ENCODE data around the gene DCAF5. TPM values are rescaled to one million over a fixed set of nuclear protein-coding genes. Genes with fewer than 3 reads are reported as not detected.

Gene DCAF5
- total and polyA plus RNA-seq, 2 of the 13 experiments (the other 11 are each of a cell fraction or from before 2014, with no cell fraction given), result 13.4 to 31.6 TPM

GRCh38 chr14:69049675-69050074, 103.2 kb downstream of the DCAF5 start:
- TF ChIP-seq CEBPG (CRISPR knock-in tag; IDR thresholded peaks at IDR 0.05) (0 out of 2 replicates have a peak, but pooled peaks have one; percentile 5), CEBPB (IDR thresholded peaks at IDR 0.05; ENCODE audit: borderline replicate concordance, low read depth, low read length) (peak; percentile 16; the same call in 1 of the 2 replicates), ZNF274 (CRISPR knock-in tag; IDR thresholded peaks at IDR 0.05) (no peak)
- FAIRE-seq (no peak), ATAC-seq (no peak; the same call in 2 of the 3 replicates), DNase-seq (ENCODE audit: low spot score) (peak; percentile 29)
- Histone ChIP-seq H3K36me3 (replicated peaks in 1 of 2; ENCODE audit: control insufficient read depth in 1 of 2, insufficient read depth in 2 of 2, low read length in 2 of 2) (peaks cover 6 to 21% of the 10 kb centered on the region in 2 experiments; a peak in 4 of 5 replicates), H3K9me3 (ENCODE audit: low read length) (no peaks in the 10 kb centered on the region), H2AFZ (ENCODE audit: low read length) (no peak overlapping the region), H3K4me2 (ENCODE audit: low read depth, low read length) (no peak overlapping the region), H3K27ac (ENCODE audit: extremely low read length, insufficient read depth, low read length) (no peak overlapping the region), H3K4me3 (replicated peaks in 1 of 3; ENCODE audit: insufficient read depth in 1 of 3, low read depth in 2 of 3, low read length in 3 of 3) (no peak overlapping the region), H3K27me3 (ENCODE audit: control insufficient read depth in 1 of 2, insufficient read depth in 2 of 2, low read length in 2 of 2) (0 out of 5 replicates have a peak, but pooled peaks cover 0 to 4% of the 10 kb centered on the region in 2 experiments), H3K9ac (ENCODE audit: insufficient read depth, low read depth, low read length) (no peak overlapping the region), H4K20me1 (ENCODE audit: insufficient read depth, low read length) (no peaks in the 10 kb centered on the region), H3K4me1 (ENCODE audit: insufficient read depth, low read length) (peaks cover 23% of the 10 kb centered on the region), H3K79me2 (ENCODE audit: insufficient read depth, low read length) (no peaks in the 10 kb centered on the region)
- in situ Hi-C loops (cut with HindIII; ENCODE audit: extremely low pct_ligation_motif_present, low pct_unique_long_range_greater_than_20kb) (no loop called here), intact Hi-C loops (cut with micrococcal nuclease; ENCODE audit: unreplicated experiment) (no loop called here)
- POLR2A ChIA-PET, result no interaction called here
- WGBS (ENCODE audit: low lambda C conversion rate), result 8% methylated on average over 2 of the region's 2 CpGs
- BruUV-seq (replicated peaks), result no TSS peak
- CTCF ChIA-PET (ENCODE audit: low intra/inter-chr PET ratio, low total read pairs), result no interaction called here

GRCh38 chr14:69048456-69048855, 104.5 kb downstream of the DCAF5 start:
- POLR2A ChIA-PET, result no interaction called here
- WGBS (ENCODE audit: low lambda C conversion rate), result 84% methylated on average over 3 of the region's 3 CpGs
- H3K9ac ChIP-seq (ENCODE audit: insufficient read depth, low read depth, low read length), result no peak overlapping the region
- H3K79me2 ChIP-seq (ENCODE audit: insufficient read depth, low read length), result no peaks in the 10 kb centered on the region
- H3K36me3 ChIP-seq (replicated peaks in 1 of 2; ENCODE audit: control insufficient read depth in 1 of 2, insufficient read depth in 2 of 2, low read length in 2 of 2), result peaks cover 2 to 10% of the 10 kb centered on the region in 2 experiments; a peak in 1 of 5 replicates
- BruUV-seq (replicated peaks), result no TSS peak
- in situ Hi-C loops (cut with HindIII; ENCODE audit: extremely low pct_ligation_motif_present, low pct_unique_long_range_greater_than_20kb), result no loop called here
- TF ChIP-seq RFX5 (IDR thresholded peaks at IDR 0.05; ENCODE audit: low read depth, low read length) (peak; percentile 55; the same call in 1 of the 2 replicates), NCOA2 (CRISPR knock-in tag; IDR thresholded peaks at IDR 0.05) (no peak)
- peaks cover 27% of the 10 kb centered on the region for H3K4me1 ChIP-seq (ENCODE audit: insufficient read depth, low read length)
- FAIRE-seq (no peak), DNase-seq (ENCODE audit: low spot score) (no peak), ATAC-seq (0 out of 3 replicates have a peak, but pooled peaks have one; percentile 16)
- no peaks in the 10 kb centered on the region for H4K20me1 ChIP-seq (ENCODE audit: insufficient read depth, low read length)
- H3K27me3 ChIP-seq (ENCODE audit: control insufficient read depth in 1 of 2, insufficient read depth in 2 of 2, low read length in 2 of 2), result peaks cover 0 to 16% of the 10 kb centered on the region in 2 experiments; a peak in 2 of 5 replicates
- no peak overlapping the region for H3K4me2 ChIP-seq (ENCODE audit: low read depth, low read length)
- intact Hi-C loops (cut with micrococcal nuclease; ENCODE audit: unreplicated experiment), result no loop called here
- no peak overlapping the region for H2AFZ ChIP-seq (ENCODE audit: low read length)
- CTCF ChIA-PET (ENCODE audit: low intra/inter-chr PET ratio, low total read pairs), result no interaction called here
- no peak overlapping the region for H3K4me3 ChIP-seq (replicated peaks in 1 of 3; ENCODE audit: insufficient read depth in 1 of 3, low read depth in 2 of 3, low read length in 3 of 3)
- H3K27ac ChIP-seq (ENCODE audit: extremely low read length, insufficient read depth, low read length), result no peak overlapping the region
- no peaks in the 10 kb centered on the region for H3K9me3 ChIP-seq (ENCODE audit: low read length)

Measured in HepG2 (cell line).